GM23248 (cell line): Measurements from ENCODE around the gene SUN1. TPM values are rescaled to one million over a fixed set of nuclear protein-coding genes. Genes with fewer than 3 reads are reported as not detected.

Experiments used
- DNase-seq: peaks from one replicate; pipeline ENCODE4 v3.0.0-alpha.2; 2015
- H2AFZ ChIP-seq: fragments of 200-600 bp; sonication (generic); 2 replicates; pipeline ENCODE4 v1.6.1; 2016; ENCODE audit warnings: antibody characterized with exemption
- H3F3A ChIP-seq: fragments of 200-600 bp; sonication (generic); 2 replicates; pipeline ENCODE4 v1.6.1; 2016; ENCODE audit warnings: mild to moderate bottlenecking, antibody characterized with exemption, mixed run types; ENCODE audit not compliant: insufficient read depth
- H3K27ac ChIP-seq: fragments of 200-600 bp; sonication (generic); 2 replicates; pipeline ENCODE4 v1.5.1; 2016; ENCODE audit warnings: mild to moderate bottlenecking
- H3K27me3 ChIP-seq: fragments of 200-600 bp; sonication (generic); replicated peaks from 2 replicates; pipeline ENCODE4 v1.6.1; 2016; ENCODE audit warnings: mild to moderate bottlenecking; ENCODE audit not compliant: insufficient read depth
- H3K36me3 ChIP-seq: fragments of 200-600 bp; sonication (generic); 2 replicates; pipeline ENCODE4 v1.6.1; 2016; ENCODE audit warnings: low read depth, mild to moderate bottlenecking
- H3K4me1 ChIP-seq: fragments of 200-600 bp; sonication (generic); 2 replicates; pipeline ENCODE4 v1.6.1; 2016; ENCODE audit warnings: mild to moderate bottlenecking; ENCODE audit not compliant: insufficient read depth
- H3K4me2 ChIP-seq: fragments of 200-600 bp; sonication (generic); one replicate; pipeline ENCODE4 v1.6.1; 2016; ENCODE audit warnings: mild to moderate bottlenecking; ENCODE audit not compliant: unreplicated experiment
- H3K4me3 ChIP-seq: fragments of 200-600 bp; sonication (generic); 2 replicates; pipeline ENCODE4 v1.5.1; 2016; ENCODE audit warnings: mild to moderate bottlenecking
- H3K79me2 ChIP-seq: fragments of 200-600 bp; sonication (generic); 2 replicates; pipeline ENCODE4 v1.6.1; 2016; ENCODE audit warnings: mild to moderate bottlenecking; ENCODE audit not compliant: insufficient read depth
- H3K9ac ChIP-seq: fragments of 200-600 bp; sonication (generic); 2 replicates; pipeline ENCODE4 v1.6.1; 2016; ENCODE audit warnings: mild to moderate bottlenecking
- H3K9me2 ChIP-seq: fragments of 200-600 bp; sonication (generic); 2 replicates; pipeline ENCODE4 v1.6.1; 2016; ENCODE audit warnings: mixed run types, mild to moderate bottlenecking, moderate library complexity; ENCODE audit not compliant: insufficient read depth
- H3K9me3 ChIP-seq: fragments of 200-600 bp; sonication (generic); one replicate; pipeline ENCODE4 v1.6.1; 2017; ENCODE audit warnings: low read depth
- H4K20me1 ChIP-seq: fragments of 200-600 bp; sonication (generic); 2 replicates; pipeline ENCODE4 v1.6.0; 2016; ENCODE audit not compliant: insufficient read depth
- EZH2 ChIP-seq: fragments of 200-600 bp; sonication (generic); IDR thresholded peaks from 2 replicates; pipeline ENCODE4 v1.6.1; 2018; ENCODE audit warnings: antibody characterized with exemption, mild to moderate bottlenecking; ENCODE audit not compliant: insufficient read depth, poor library complexity, severe bottlenecking
- EZH2phosphoT487 ChIP-seq: fragments of 200-600 bp; sonication (generic); IDR thresholded peaks from 2 replicates; pipeline ENCODE4 v1.6.1; 2018; ENCODE audit warnings: antibody characterized with exemption, moderate library complexity, mild to moderate bottlenecking, low read depth; ENCODE audit not compliant: insufficient read depth
- WGBS, 2 experiments: methylation state at CpG; one replicate each; pipeline ENCODE4 v1.1.6; 2015 to 2017; ENCODE audit warnings: low lambda C conversion rate in 2 of 2, low coverage in 1 of 2; ENCODE audit errors: missing lambda C conversion rate in 2 of 2; 5-methylcytosine and 5-hydroxymethylcytosine counted together
- in situ Hi-C: fragments of 300-500 bp; cut with MboI; formaldehyde crosslinking; loops from 2 replicates; pipeline ENCODE4 v1.15.0; 2020
- polyA plus RNA-seq: library from polyadenylated mRNA; unstranded; fragments of >200 nt; fragmentation: Nextera tagmentation; extraction: Ambion mirVana; gene quantifications from 2 replicates; pipeline ENCODE4 v1.2.1, GENCODE V29; 2016
- total RNA-seq: library from RNA; depleted of rRNA; stranded (reverse); fragments of >200 nt; shearing (Covaris generic); gene quantifications from 2 replicates; pipeline ENCODE4 v1.2.3, GENCODE V29; 2014

Gene SUN1
- total and polyA plus RNA-seq, 2 experiments from 2014 or later, result 74.0 to 104 TPM

- peak; percentile 34 for DNase-seq
- H3K27me3 ChIP-seq, result no peaks in the 10 kb centered on the region
- H3K4me3 ChIP-seq, result no peak overlapping the region
- H3K4me1 ChIP-seq, result peaks cover 28% of the 10 kb centered on the region
- H3K27ac ChIP-seq, result no peak overlapping the region
- WGBS, 2 experiments, result 65 to 67% methylated on average over 27 of the region's 27 CpGs
- TF ChIP-seq EZH2phosphoT487, result no peak
- no peak for TF ChIP-seq EZH2
- no peaks in the 10 kb centered on the region for H3K9me2 ChIP-seq
- in situ Hi-C loops, result no loop called here
- peaks cover 75% of the 10 kb centered on the region for H3K79me2 ChIP-seq
- no peaks in the 10 kb centered on the region; the same call in 1 of the 2 replicates for H3K36me3 ChIP-seq
- no peak overlapping the region for H3K9ac ChIP-seq
- H3F3A ChIP-seq, result peaks cover 16% of the 10 kb centered on the region
- no peaks in the 10 kb centered on the region for H3K9me3 ChIP-seq
- no peaks in the 10 kb centered on the region for H4K20me1 ChIP-seq
- H2AFZ ChIP-seq, result no peak overlapping the region
- no peak overlapping the region for H3K4me2 ChIP-seq
Measured at GRCh38 chr7:835485-836401, 3.5 kb downstream of the SUN1 start.

- Histone ChIP-seq H3K36me3 (no peaks in the 10 kb centered on the region; the same call in 1 of the 2 replicates), H4K20me1 (no peaks in the 10 kb centered on the region), H2AFZ (no peak overlapping the region), H3K4me2 (no peak overlapping the region), H3K9me3 (no peaks in the 10 kb centered on the region), H3K79me2 (peaks cover 72% of the 10 kb centered on the region), H3K9ac (0 out of 2 replicates have a peak overlapping the region, but pooled peaks have one; percentile 17), H3K4me1 (peaks cover 21% of the 10 kb centered on the region), H3K27ac (no peak overlapping the region), H3K9me2 (no peaks in the 10 kb centered on the region), H3K27me3 (no peaks in the 10 kb centered on the region), H3F3A (peaks cover 16% of the 10 kb centered on the region), H3K4me3 (no peak overlapping the region)
- WGBS, 2 experiments, result 51 to 52% methylated on average over 5 of the region's 5 CpGs
- TF ChIP-seq EZH2 (no peak), EZH2phosphoT487 (no peak)
- DNase-seq, result peak; percentile 75
- in situ Hi-C loops, result no loop called here
Measured at GRCh38 chr7:836429-836828, 4.2 kb downstream of the SUN1 start.

- Histone ChIP-seq H3K4me3 (no peak overlapping the region), H3K9me2 (no peaks in the 10 kb centered on the region), H3K27ac (no peak overlapping the region), H3K36me3 (peaks cover 3% of the 10 kb centered on the region; the same call in 1 of the 2 replicates), H3F3A (peaks cover 14% of the 10 kb centered on the region), H3K27me3 (no peaks in the 10 kb centered on the region), H3K4me2 (no peak overlapping the region), H3K4me1 (peaks cover 18% of the 10 kb centered on the region), H3K9ac (0 out of 2 replicates have a peak overlapping the region, but pooled peaks have one; percentile 17), H4K20me1 (no peaks in the 10 kb centered on the region), H2AFZ (no peak overlapping the region), H3K79me2 (peaks cover 76% of the 10 kb centered on the region), H3K9me3 (no peaks in the 10 kb centered on the region)
- DNase-seq, result no peak
- in situ Hi-C loops, result no loop called here
- TF ChIP-seq EZH2 (no peak), EZH2phosphoT487 (no peak)
- 91 to 92% methylated on average over 17 to 19 of the region's 19 CpGs for WGBS, 2 experiments
Measured at GRCh38 chr7:837001-837400, 4.7 kb downstream of the SUN1 start.

DNA sequence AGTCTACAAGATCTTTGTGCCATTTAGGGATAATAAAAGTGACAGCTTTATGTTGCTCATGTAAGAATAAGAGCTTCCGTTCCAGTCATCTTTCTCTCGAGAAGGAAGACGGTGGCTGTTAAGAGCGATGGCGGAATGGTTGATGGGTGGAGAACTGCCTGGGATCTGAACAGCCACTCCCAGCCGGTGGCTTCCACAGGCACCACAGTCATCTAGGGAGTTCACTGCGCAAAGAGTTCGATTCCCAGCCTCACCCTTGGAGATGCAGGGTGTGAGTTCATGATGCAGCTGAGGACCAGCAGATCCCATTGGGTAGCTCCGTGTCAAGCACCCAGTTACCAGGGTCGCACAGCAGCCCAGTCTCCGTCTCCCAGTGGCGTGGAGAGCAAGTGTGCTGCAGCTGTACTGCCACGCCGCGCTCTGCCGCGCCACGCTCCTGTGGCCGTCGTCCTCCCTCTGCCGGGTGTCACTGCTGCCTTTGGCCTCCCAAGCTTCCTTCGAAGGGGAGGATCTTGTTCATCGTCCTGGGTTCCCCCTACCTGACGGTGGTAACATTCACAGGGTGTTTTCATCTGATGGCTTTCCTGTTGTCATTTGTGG lies 7.8 kb downstream of the SUN1 start:
- no peaks in the 10 kb centered on the region for H3K9me2 ChIP-seq
- in situ Hi-C loops, result no loop called here
- H3K4me1 ChIP-seq, result 0 out of 2 replicates have a peak, but pooled peaks cover 6% of the 10 kb centered on the region
- H3K9me3 ChIP-seq, result no peaks in the 10 kb centered on the region
- peaks cover 47% of the 10 kb centered on the region for H3K79me2 ChIP-seq
- no peaks in the 10 kb centered on the region for H3K27me3 ChIP-seq
- no peak overlapping the region for H3K9ac ChIP-seq
- 87 to 89% methylated on average over 20 to 24 of the region's 24 CpGs for WGBS, 2 experiments
- no peak for DNase-seq
- no peaks in the 10 kb centered on the region for H4K20me1 ChIP-seq
- no peak overlapping the region for H3K4me2 ChIP-seq
- H3K4me3 ChIP-seq, result no peak overlapping the region
- H3F3A ChIP-seq, result no peaks in the 10 kb centered on the region
- no peak for TF ChIP-seq EZH2phosphoT487
- TF ChIP-seq EZH2, result no peak
- H3K27ac ChIP-seq, result no peak overlapping the region
- H3K36me3 ChIP-seq, result peaks cover 18% of the 10 kb centered on the region; the same call in 1 of the 2 replicates
- no peak overlapping the region for H2AFZ ChIP-seq
